ENCODE data around the gene NEK7.
"Not testable (repeated sequence)": the region's sequence is repeated elsewhere in the genome, so short reads cannot be mapped to it uniquely, and the experiment has no call there.

NEK7 gene

GRCh38 chr1:198174297-198174696, 17.5 kb downstream of the NEK7 start:
- Mint-ChIP-seq H3K4me1 (peaks cover 79% of the 10 kb centered on the region), H3K9me3 (no peaks in the 10 kb centered on the region), H3K4me3 (peak overlapping the region; percentile 32), H3K36me3 (peaks cover 6% of the 10 kb centered on the region), H3K27ac (peak overlapping the region; percentile 93), H3K27me3 (no peaks in the 10 kb centered on the region)
- ATAC-seq = peak; percentile 86

DNA sequence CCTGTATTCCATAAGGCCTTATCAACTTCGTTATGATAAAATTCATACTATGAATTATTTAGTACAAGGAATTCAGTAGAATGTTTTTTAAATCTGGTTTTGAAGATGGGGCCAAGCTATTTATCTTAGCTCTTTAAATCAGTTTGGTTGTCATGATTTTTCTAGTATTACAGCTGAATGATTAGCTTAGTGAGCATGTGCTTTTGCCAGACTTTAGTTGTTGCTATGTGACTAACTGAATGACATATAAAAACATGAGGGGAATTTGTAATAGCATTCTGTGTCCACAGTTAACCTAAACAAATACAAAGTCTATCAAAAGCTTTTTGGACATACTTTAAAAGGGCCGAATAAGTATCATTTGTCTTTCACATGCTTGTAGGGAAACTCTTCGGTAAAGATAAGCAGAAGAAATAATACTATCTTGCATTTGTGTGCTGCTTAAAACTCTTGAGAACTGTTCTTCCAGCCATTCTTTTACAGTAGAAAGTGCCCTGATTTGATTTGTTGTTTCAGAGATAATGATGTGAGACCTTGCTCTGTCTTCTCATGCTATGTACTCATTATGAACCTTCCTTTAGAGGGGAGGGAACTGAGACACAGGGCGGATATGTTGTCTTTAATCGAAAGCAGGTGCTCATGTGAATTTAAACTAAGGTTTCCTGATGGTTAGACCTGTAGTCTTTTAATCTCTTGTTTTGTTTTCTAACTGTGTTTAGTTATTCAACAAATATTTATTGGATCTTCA, 18.8 kb downstream of the NEK7 start:
- Mint-ChIP-seq H3K27me3 (no peaks in the 10 kb centered on the region), H3K27ac (peak overlapping the region; percentile 5), H3K9me3 (no peaks in the 10 kb centered on the region), H3K36me3 (no peaks in the 10 kb centered on the region), H3K4me3 (no peak overlapping the region), H3K4me1 (peaks cover 81% of the 10 kb centered on the region)
- peak; percentile 81 for ATAC-seq

DNA sequence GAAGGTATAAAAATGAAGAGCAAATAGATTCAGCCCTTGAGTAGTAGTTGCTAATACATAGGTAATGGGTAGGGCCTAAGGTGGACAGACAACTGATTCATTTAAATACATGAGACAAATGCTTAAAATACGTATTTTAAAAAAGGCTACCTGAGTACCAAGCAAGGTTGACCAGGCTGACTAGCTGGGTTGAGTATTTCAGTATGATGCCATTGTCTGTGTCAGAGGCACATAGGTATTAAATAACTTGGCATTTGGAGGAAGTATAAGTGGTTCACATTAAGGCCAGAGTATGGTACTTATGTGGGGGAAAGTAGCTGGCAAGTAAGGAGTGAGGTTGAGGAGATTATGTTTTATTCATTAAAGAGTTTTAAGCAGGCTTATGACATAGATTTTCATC, 19.4 kb downstream of the NEK7 start:
- peaks cover 83% of the 10 kb centered on the region for H3K4me1 Mint-ChIP-seq
- H3K4me3 Mint-ChIP-seq = no peak overlapping the region
- no peak for ATAC-seq
- H3K9me3 Mint-ChIP-seq = no peaks in the 10 kb centered on the region
- H3K27ac Mint-ChIP-seq = peak overlapping the region; percentile 5
- H3K27me3 Mint-ChIP-seq = no peaks in the 10 kb centered on the region
- H3K36me3 Mint-ChIP-seq = no peaks in the 10 kb centered on the region

GRCh38 chr1:198177546-198177945, 20.7 kb downstream of the NEK7 start:
- Mint-ChIP-seq H3K9me3 (no peaks in the 10 kb centered on the region), H3K27me3 (no peaks in the 10 kb centered on the region), H3K27ac (no peak overlapping the region), H3K4me1 (peaks cover 85% of the 10 kb centered on the region), H3K36me3 (no peaks in the 10 kb centered on the region), H3K4me3 (no peak overlapping the region)
- no peak for ATAC-seq

DNA sequence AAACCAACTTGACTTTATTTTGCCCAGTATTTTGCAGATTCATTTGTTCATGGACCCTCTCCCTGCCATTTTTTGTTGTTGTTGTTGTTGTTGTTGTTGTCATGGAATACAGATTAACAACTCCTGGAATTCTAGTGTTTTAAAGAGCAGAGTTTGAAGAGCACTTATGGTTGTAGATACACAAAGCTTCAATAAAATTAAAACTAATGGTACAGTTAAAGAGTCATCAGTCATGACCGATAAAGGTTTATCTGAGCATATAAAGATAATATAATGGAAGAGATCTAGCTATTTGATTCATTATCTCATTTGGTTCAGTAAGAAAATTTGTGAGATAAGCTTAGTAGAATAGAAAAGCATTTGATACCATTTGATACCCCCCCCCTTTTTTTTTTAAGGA, 21.8 kb downstream of the NEK7 start:
- no peaks in the 10 kb centered on the region for H3K36me3 Mint-ChIP-seq
- no peaks in the 10 kb centered on the region for H3K9me3 Mint-ChIP-seq
- H3K27ac Mint-ChIP-seq = no peak overlapping the region
- no peaks in the 10 kb centered on the region for H3K27me3 Mint-ChIP-seq
- no peak for ATAC-seq
- H3K4me1 Mint-ChIP-seq = peaks cover 85% of the 10 kb centered on the region
- H3K4me3 Mint-ChIP-seq = no peak overlapping the region

DNA sequence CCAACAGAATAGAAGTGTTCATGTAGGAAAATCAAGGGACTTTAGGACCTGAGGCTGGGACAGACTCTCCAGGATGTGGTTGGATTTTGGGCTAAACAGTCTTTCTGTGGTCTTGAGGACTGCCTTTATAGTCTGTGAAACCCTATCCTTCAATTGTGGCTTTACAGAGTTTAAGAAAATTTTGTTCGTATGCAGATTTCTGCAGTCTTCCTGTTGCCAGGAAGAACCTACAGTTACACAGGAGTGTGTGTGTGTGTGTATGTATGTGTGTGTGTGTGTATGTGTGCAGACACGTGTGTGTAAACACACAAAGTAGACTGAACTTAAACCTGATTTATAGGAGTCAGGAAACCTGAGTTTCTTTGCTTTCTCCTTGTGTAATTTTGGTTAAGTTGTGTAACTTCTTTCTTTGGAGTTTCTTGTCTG, 22.8 kb downstream of the NEK7 start:
- no peak overlapping the region for H3K4me3 Mint-ChIP-seq
- H3K36me3 Mint-ChIP-seq = no peaks in the 10 kb centered on the region
- ATAC-seq = no peak
- H3K27ac Mint-ChIP-seq = no peak overlapping the region
- H3K27me3 Mint-ChIP-seq = no peaks in the 10 kb centered on the region
- H3K9me3 Mint-ChIP-seq = no peaks in the 10 kb centered on the region
- H3K4me1 Mint-ChIP-seq = peaks cover 76% of the 10 kb centered on the region

DNA sequence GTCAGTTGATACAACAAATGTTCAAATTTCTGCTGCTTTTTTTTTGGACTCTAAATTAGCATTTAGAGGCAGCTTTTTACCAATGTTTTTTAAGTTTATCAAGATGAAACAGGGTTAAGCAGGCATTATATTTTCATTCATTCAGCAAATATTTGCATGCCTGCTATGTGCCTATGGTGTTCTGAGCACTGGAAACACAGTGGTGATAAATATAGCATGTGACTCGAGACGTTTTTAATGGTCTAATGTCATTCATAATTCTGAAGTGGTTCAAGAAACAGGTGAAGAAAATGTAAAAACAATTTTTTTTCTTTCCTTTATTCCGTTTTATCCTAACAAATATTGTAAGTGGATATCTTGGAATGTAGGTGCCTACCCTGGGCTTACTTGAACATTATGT, 26.8 kb downstream of the NEK7 start:
- Mint-ChIP-seq H3K36me3 (no peaks in the 10 kb centered on the region), H3K27me3 (no peaks in the 10 kb centered on the region), H3K27ac (no peak overlapping the region), H3K4me3 (no peak overlapping the region), H3K9me3 (no peaks in the 10 kb centered on the region), H3K4me1 (peaks cover 57% of the 10 kb centered on the region)
- no peak for ATAC-seq

- peaks cover 49% of the 10 kb centered on the region for H3K4me1 Mint-ChIP-seq
- H3K9me3 Mint-ChIP-seq = no peaks in the 10 kb centered on the region
These were observed 27.7 kb downstream of the NEK7 start for GRCh38 chr1:198184516-198184915.

DNA sequence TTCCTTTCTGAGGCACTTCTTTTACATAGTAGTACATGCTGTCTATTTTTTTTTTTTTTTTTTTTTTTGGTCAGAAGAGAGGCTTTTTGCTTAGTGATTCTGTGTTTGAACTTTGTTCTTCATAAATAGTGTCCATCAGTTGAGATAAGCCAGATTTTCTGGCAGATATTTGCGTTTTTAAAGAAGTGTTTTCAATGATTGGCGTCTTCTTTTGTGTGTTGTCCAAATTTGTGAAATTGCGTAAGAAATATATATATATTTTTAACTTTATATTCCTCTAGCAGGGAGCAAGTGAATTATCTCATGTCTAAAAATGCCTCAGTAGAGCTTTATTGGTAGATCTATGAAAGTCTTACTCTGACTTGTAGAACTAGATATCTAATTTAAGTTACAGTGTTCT, 28.3 kb downstream of the NEK7 start:
- H3K36me3 Mint-ChIP-seq = no peaks in the 10 kb centered on the region
- no peaks in the 10 kb centered on the region for H3K27me3 Mint-ChIP-seq
- no peak overlapping the region for H3K27ac Mint-ChIP-seq
- no peak overlapping the region for H3K4me3 Mint-ChIP-seq
- H3K4me1 Mint-ChIP-seq = peaks cover 43% of the 10 kb centered on the region
- no peak for ATAC-seq
- H3K9me3 Mint-ChIP-seq = no peaks in the 10 kb centered on the region

More at GRCh38 chr1:198184516-198184915, 27.7 kb downstream of the NEK7 start:
- no peak overlapping the region for H3K4me3 Mint-ChIP-seq
- no peaks in the 10 kb centered on the region for H3K36me3 Mint-ChIP-seq
- no peaks in the 10 kb centered on the region for H3K27me3 Mint-ChIP-seq
- no peak for ATAC-seq
- no peak overlapping the region for H3K27ac Mint-ChIP-seq

- peaks cover 41% of the 10 kb centered on the region for H3K4me1 Mint-ChIP-seq
- no peak for ATAC-seq
- no peaks in the 10 kb centered on the region for H3K9me3 Mint-ChIP-seq
- no peak overlapping the region for H3K4me3 Mint-ChIP-seq
- H3K36me3 Mint-ChIP-seq = no peaks in the 10 kb centered on the region
- peak overlapping the region; percentile 22 for H3K27ac Mint-ChIP-seq
- H3K27me3 Mint-ChIP-seq = no peaks in the 10 kb centered on the region
These were observed 29.0 kb downstream of the NEK7 start for GRCh38 chr1:198185759-198186158.

DNA sequence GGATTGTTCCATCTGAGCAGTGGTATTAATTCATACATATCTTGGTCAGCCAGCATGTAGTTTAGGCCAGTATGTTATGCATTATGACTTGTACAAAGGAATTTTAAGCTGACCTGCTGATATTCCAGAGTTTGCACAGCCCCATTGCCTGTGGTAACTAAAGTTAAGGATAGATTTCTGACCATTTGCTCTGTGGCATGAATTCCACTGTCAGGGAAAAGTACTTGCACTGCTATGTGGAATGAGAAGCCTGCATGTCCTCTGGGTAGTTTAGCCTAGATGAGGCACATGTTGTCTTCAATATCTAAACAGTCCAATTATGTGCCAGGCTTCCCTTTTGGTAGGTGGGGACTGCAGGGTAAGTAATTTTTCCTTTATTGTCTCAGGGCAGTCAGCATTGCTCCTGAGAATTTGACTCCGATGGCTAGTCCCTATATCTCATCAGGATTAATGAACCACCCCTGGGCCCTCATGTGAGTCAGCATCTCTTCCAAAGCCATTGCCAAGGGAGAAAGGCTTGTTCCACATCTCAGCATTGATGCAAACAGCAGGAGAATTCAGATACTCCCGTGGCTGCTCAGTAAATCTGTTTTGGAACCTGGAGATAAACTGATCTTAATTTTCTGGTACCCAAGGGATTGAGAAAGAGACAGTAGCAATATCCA, 30.2 kb downstream of the NEK7 start:
- H3K27ac Mint-ChIP-seq = no peak overlapping the region
- H3K9me3 Mint-ChIP-seq = no peaks in the 10 kb centered on the region
- ATAC-seq = no peak
- H3K4me1 Mint-ChIP-seq = peaks cover 42% of the 10 kb centered on the region
- no peaks in the 10 kb centered on the region for H3K27me3 Mint-ChIP-seq
- no peaks in the 10 kb centered on the region for H3K36me3 Mint-ChIP-seq
- H3K4me3 Mint-ChIP-seq = no peak overlapping the region

- Mint-ChIP-seq H3K9me3 (no peaks in the 10 kb centered on the region), H3K36me3 (peaks cover 7% of the 10 kb centered on the region), H3K4me3 (no peak overlapping the region), H3K27me3 (no peaks in the 10 kb centered on the region), H3K27ac (no peak overlapping the region), H3K4me1 (peaks cover 42% of the 10 kb centered on the region)
- ATAC-seq = no peak
These were observed 31.3 kb downstream of the NEK7 start for GRCh38 chr1:198187973-198188588.

GRCh38 chr1:198191117-198191516, 34.3 kb downstream of the NEK7 start:
- H3K4me3 Mint-ChIP-seq = no peak overlapping the region
- ATAC-seq = no peak
- H3K4me1 Mint-ChIP-seq = peaks cover 46% of the 10 kb centered on the region
- peaks cover 14% of the 10 kb centered on the region for H3K36me3 Mint-ChIP-seq
- no peaks in the 10 kb centered on the region for H3K27me3 Mint-ChIP-seq
- H3K9me3 Mint-ChIP-seq = peaks cover 4% of the 10 kb centered on the region
- H3K27ac Mint-ChIP-seq = no peak overlapping the region

DNA sequence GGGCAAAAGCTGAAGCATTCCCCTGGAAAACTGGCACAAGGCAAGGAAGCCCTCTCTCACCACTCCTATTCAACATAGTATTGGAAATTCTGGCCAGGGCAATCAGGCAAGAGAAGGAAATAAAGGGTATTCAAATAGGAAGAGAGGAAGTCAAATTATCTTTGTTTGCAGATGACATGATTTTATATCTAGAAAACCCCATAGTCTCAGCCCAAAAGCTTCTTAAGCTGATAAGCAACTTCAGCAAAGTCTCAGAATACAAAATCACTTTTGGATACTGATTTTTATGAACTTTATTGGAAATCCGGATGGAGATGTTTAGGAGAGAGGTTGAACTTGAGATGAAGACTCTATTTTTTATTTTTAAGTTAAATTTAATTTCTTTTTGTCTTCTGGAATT, 37.1 kb downstream of the NEK7 start:
- peaks cover 61% of the 10 kb centered on the region for H3K4me1 Mint-ChIP-seq
- not testable (repeated sequence) for H3K4me3 Mint-ChIP-seq

DNA sequence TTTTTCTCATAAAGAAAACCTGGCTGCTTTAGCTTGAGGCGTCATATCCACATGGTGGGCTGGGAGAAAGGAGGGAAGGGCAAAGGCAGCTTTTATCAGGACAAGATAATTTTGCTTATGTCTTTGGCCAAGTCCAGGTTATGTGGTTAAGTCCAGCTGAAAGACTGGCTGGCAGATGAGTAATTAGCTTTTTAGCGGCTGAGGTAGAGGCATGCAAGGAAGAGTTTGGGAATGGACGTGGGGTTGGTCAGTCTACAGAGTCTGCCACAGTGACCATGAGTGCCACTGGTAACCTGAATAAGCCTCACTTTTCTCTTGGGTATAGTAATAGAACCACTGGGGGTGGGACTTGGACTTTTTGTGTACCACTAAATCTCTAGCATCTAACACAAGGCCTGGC, 39.8 kb downstream of the NEK7 start:
- ATAC-seq = no peak
- H3K36me3 Mint-ChIP-seq = peaks cover 14% of the 10 kb centered on the region
- H3K27me3 Mint-ChIP-seq = no peaks in the 10 kb centered on the region
- no peak overlapping the region for H3K4me3 Mint-ChIP-seq
- peaks cover 78% of the 10 kb centered on the region for H3K4me1 Mint-ChIP-seq
- H3K9me3 Mint-ChIP-seq = peaks cover 4% of the 10 kb centered on the region
- no peak overlapping the region for H3K27ac Mint-ChIP-seq

More for the DNA sequence above, 37.1 kb downstream of the NEK7 start:
- H3K27me3 Mint-ChIP-seq, ATAC-seq, H3K27ac Mint-ChIP-seq, H3K9me3 Mint-ChIP-seq: not testable (repeated sequence)
- peaks cover 14% of the 10 kb centered on the region for H3K36me3 Mint-ChIP-seq

- no peak overlapping the region for H3K27ac Mint-ChIP-seq
- no peak overlapping the region for H3K4me3 Mint-ChIP-seq
- no peaks in the 10 kb centered on the region for H3K27me3 Mint-ChIP-seq
- no peak for ATAC-seq
- H3K4me1 Mint-ChIP-seq = peaks cover 77% of the 10 kb centered on the region
- H3K36me3 Mint-ChIP-seq = peaks cover 15% of the 10 kb centered on the region
- H3K9me3 Mint-ChIP-seq = peaks cover 4% of the 10 kb centered on the region
These were observed 40.5 kb downstream of the NEK7 start for GRCh38 chr1:198197285-198197684.

All from stimulated activated memory B cell treated with anti-CD40 and anti-IgM and Interleukin-4, amounts not matched to agents 10 μg/mL and 1 μg/mL and 100 μg/mL, for 72 hours (primary cell).